ENCODE data around the gene SEPTIN2.
"Not testable (repeated sequence)": the region's sequence is repeated elsewhere in the genome, so short reads cannot be mapped to it uniquely, and the experiment has no call there.

Gene SEPTIN2

DNA sequence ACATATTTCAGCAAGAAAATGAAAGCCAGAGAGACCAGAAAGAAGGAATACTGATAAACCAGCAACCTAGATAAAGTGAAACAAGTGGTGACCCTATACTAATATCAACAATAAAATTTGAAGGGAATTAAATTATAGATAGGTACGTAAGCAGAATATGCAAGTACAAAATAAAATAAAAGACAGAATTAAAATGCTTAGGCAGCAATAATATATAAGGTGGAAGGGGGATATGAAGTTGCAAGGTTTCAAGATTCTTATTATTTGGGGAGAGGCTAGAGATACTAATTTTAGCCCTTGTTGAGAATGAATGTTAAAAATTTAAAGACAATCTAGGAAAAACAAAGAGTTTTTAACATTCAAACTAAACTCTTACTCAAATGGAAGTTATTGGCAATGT lies 39.8 kb upstream of the SEPTIN2 start:
- in situ Hi-C loops (cut with MboI; ENCODE audit: low sequenced_read_pairs, unreplicated experiment) = no loop called here
- DNase-seq (ENCODE audit: low spot score) = no peak
- TF ChIP-seq, protein P1, sequence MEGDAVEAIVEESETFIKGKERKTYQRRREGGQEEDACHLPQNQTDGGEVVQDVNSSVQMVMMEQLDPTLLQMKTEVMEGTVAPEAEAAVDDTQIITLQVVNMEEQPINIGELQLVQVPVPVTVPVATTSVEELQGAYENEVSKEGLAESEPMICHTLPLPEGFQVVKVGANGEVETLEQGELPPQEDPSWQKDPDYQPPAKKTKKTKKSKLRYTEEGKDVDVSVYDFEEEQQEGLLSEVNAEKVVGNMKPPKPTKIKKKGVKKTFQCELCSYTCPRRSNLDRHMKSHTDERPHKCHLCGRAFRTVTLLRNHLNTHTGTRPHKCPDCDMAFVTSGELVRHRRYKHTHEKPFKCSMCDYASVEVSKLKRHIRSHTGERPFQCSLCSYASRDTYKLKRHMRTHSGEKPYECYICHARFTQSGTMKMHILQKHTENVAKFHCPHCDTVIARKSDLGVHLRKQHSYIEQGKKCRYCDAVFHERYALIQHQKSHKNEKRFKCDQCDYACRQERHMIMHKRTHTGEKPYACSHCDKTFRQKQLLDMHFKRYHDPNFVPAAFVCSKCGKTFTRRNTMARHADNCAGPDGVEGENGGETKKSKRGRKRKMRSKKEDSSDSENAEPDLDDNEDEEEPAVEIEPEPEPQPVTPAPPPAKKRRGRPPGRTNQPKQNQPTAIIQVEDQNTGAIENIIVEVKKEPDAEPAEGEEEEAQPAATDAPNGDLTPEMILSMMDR (IDR thresholded peaks at IDR 0.05; ENCODE audit: borderline replicate concordance, control extremely low read depth, extremely low read depth, insufficient read depth, missing control alignments) = no peak

DNA sequence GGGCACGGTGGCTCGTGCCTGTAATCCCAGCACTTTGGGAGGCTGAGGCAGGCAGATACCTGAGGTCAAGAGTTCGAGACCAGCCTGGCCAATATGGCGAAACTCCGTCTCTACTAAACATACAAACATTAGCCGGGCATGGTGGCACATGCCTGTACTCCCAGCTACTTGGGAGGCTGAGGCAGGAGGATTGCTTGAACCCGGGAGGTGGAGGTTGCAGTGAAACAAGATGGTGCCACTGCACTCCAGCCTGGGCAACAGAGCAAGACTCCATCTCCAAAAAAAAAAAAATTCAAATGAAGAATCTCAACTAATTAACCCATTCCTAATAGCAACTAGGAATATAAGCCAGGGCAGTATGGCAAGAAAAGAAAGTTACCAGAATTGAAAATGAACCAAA lies 37.4 kb upstream of the SEPTIN2 start:
- DNase-seq (ENCODE audit: low spot score); in situ Hi-C loops (cut with MboI; ENCODE audit: low sequenced_read_pairs, unreplicated experiment): not testable (repeated sequence)

DNA sequence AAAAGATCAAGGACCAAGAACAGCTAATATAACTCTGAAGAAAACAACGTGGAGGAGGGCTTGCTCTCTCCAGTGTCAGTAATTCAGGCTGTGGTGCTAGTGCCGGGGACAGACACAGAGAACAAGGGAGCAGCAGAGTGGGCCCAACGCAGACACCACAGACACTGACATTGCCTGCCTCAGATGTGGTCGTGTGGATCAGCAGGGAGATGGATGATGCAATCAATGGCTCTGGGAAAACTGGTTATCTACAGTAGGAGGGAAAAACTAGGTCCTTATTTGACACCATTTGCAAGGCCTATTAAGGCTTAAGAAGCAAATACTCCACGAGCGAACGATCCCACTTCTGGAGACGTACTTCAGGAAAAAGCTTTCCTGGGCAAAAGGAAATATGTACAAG lies 36.3 kb upstream of the SEPTIN2 start:
- no peak for DNase-seq (ENCODE audit: low spot score)
- TF ChIP-seq, protein P1 (IDR thresholded peaks at IDR 0.05; ENCODE audit: borderline replicate concordance, control extremely low read depth, extremely low read depth, insufficient read depth, missing control alignments) = no peak
- in situ Hi-C loops (cut with MboI; ENCODE audit: low sequenced_read_pairs, unreplicated experiment) = no loop called here

DNA sequence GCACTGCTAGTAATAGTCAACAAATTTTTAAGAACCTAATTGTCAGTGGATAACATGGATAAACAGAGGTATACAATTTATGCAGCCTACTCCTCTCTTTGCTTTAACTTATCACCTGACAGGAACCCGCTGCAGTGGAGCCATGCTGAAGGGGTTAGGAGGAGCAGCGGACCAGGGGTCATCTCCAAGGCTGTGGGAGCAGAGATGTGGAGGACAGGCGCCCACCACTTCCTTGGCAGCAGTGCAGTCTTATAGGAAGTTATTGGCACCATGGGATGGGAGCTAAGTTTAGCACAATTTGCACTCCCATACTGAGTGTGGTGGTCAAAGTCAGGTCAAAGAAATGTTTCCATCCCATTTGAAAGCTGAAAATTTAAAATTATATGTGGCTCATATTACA lies 35.9 kb upstream of the SEPTIN2 start:
- in situ Hi-C loops (cut with MboI; ENCODE audit: low sequenced_read_pairs, unreplicated experiment) = no loop called here
- DNase-seq (ENCODE audit: low spot score) = no peak
- TF ChIP-seq, protein P1 (IDR thresholded peaks at IDR 0.05; ENCODE audit: borderline replicate concordance, control extremely low read depth, extremely low read depth, insufficient read depth, missing control alignments) = no peak

DNA sequence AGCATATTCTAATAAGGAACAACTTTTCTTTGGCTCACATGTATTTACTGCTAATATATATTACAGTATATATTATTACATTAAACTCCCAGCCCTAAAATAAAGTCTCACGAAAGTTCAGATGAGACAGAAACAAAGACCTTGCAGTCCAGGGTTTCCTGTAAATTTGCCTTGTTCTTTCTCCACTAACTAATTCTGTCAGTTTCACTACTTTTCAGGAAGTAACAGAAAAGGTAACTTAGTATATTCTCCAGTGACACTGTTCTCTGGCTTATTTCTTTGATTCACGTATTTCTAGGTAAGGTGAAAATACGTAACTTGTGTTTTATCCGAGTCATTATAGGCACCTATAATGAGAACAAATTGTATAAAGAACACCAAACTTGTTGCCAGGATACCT lies 35.4 kb upstream of the SEPTIN2 start:
- TF ChIP-seq, protein P1 (IDR thresholded peaks at IDR 0.05; ENCODE audit: borderline replicate concordance, control extremely low read depth, extremely low read depth, insufficient read depth, missing control alignments) = no peak
- DNase-seq (ENCODE audit: low spot score) = no peak
- in situ Hi-C loops (cut with MboI; ENCODE audit: low sequenced_read_pairs, unreplicated experiment) = no loop called here

DNA sequence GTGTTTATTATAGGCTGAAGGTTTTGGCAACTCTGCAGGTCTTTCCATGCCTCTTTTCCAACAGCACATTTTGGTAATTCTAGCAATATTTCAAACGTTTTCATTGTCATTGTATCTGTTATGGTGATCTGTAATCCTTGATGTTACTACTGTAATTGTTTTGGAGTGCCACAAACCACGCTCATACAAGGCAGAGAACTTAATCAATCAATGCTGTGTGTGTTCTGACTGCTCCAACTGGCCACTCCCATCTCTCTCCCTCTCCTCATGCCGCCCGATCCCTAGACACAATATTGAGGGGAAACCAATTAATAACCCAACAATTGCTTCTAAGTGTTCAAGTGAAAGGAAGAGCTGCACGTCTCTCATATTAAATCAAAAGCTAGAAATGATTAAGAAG lies 33.2 kb upstream of the SEPTIN2 start:
- in situ Hi-C loops (cut with MboI; ENCODE audit: low sequenced_read_pairs, unreplicated experiment) = no loop called here
- no peak for DNase-seq (ENCODE audit: low spot score)
- TF ChIP-seq, protein P1 (IDR thresholded peaks at IDR 0.05; ENCODE audit: borderline replicate concordance, control extremely low read depth, extremely low read depth, insufficient read depth, missing control alignments) = no peak

DNA sequence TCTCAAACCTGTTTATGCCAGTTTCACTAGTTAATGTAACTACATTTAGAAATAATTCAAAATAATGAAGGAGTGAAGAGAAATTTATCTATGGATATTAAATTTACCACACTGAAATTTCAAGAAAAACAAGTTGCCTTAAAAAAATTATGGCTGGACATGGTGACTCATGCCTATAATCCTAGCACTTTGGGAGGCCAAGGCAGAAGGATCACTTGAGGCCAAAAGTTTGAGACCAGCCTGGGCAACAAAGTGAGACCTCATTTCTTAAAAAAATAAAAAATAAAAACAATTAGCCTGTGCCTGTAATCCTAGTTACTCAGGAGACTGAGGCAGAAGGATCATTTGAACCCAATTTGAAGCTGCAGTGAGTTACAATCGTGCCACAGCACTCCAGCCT lies 30.1 kb upstream of the SEPTIN2 start:
- DNase-seq (ENCODE audit: low spot score) = no peak
- TF ChIP-seq, protein P1 (IDR thresholded peaks at IDR 0.05; ENCODE audit: borderline replicate concordance, control extremely low read depth, extremely low read depth, insufficient read depth, missing control alignments) = no peak
- in situ Hi-C loops (cut with MboI; ENCODE audit: low sequenced_read_pairs, unreplicated experiment) = no loop called here

Measured in GM13976 (cell line).